Trophoblast cell (in vitro differentiated cells and primary cell): ENCODE results near the gene STRIP2.

Experiments used
- DNase-seq, 2 donors: peaks; one replicate each; pipeline ENCODE4 v3.0.0-alpha.2; 2016
- H2AFZ ChIP-seq: 2 replicates; pipeline ENCODE4 v1.6.1; 2013; ENCODE audit warnings: low read length, moderate library complexity, mild to moderate bottlenecking; ENCODE audit not compliant: insufficient read depth, poor library complexity
- H2AK5ac ChIP-seq: 2 replicates; pipeline ENCODE4 v1.6.1; 2013; ENCODE audit warnings: mild to moderate bottlenecking, low read length
- H2BK120ac ChIP-seq: 2 replicates; pipeline ENCODE4 v1.6.1; 2013; ENCODE audit warnings: low read length, mild to moderate bottlenecking, moderate library complexity; ENCODE audit not compliant: insufficient read depth, poor library complexity
- H2BK12ac ChIP-seq: 2 replicates; pipeline ENCODE4 v1.6.1; 2013; ENCODE audit warnings: mild to moderate bottlenecking, low read length, moderate library complexity
- H2BK5ac ChIP-seq: 2 replicates; pipeline ENCODE4 v1.6.1; 2013; ENCODE audit warnings: low read length, low read depth, moderate library complexity, mild to moderate bottlenecking; ENCODE audit not compliant: poor library complexity
- H3K14ac ChIP-seq: 2 replicates; pipeline ENCODE4 v1.6.1; 2013; ENCODE audit warnings: mild to moderate bottlenecking, low read length
- H3K18ac ChIP-seq: 2 replicates; pipeline ENCODE4 v1.6.1; 2013; ENCODE audit warnings: mild to moderate bottlenecking, low read length
- H3K23ac ChIP-seq: 2 replicates; pipeline ENCODE4 v1.6.1; 2013; ENCODE audit warnings: low read length
- H3K27ac ChIP-seq: 2 replicates; pipeline ENCODE4 v1.5.1; 2013; ENCODE audit warnings: low read depth, mild to moderate bottlenecking, inconsistent platforms, low read length, moderate library complexity
- H3K27me3 ChIP-seq: 2 replicates; pipeline ENCODE4 v1.6.1; 2013; ENCODE audit warnings: inconsistent platforms, mild to moderate bottlenecking, low read length, moderate library complexity; ENCODE audit not compliant: insufficient read depth
- H3K36me3 ChIP-seq, 2 experiments: 1 replicate in 1 of 2; 2 replicates in 1 of 2; pipeline ENCODE4 v1.6.1; 2013; ENCODE audit warnings: low read length in 2 of 2, mild to moderate bottlenecking in 2 of 2, moderate library complexity in 1 of 2; ENCODE audit not compliant: insufficient read depth in 2 of 2, control insufficient read depth in 1 of 2
- H3K4ac ChIP-seq: 2 replicates; pipeline ENCODE4 v1.6.1; 2013; ENCODE audit warnings: low read depth, mild to moderate bottlenecking, low read length, moderate library complexity
- H3K4me1 ChIP-seq, 2 experiments: 1 replicate in 1 of 2; 2 replicates in 1 of 2; pipeline ENCODE4 v1.6.1; 2013; ENCODE audit warnings: low read length in 2 of 2, mild to moderate bottlenecking in 2 of 2, moderate library complexity in 1 of 2; ENCODE audit not compliant: insufficient read depth in 2 of 2, control insufficient read depth in 1 of 2
- H3K4me2 ChIP-seq: 2 replicates; pipeline ENCODE4 v1.6.1; 2013; ENCODE audit warnings: inconsistent platforms, mild to moderate bottlenecking, low read length, moderate library complexity
- H3K4me3 ChIP-seq: 2 replicates; pipeline ENCODE4 v1.5.1; 2013; ENCODE audit warnings: mild to moderate bottlenecking, low read depth, low read length, inconsistent platforms
- H3K79me1 ChIP-seq: one replicate; pipeline ENCODE4 v1.6.1; 2013; ENCODE audit warnings: low read length
- H3K79me2 ChIP-seq: 2 replicates; pipeline ENCODE4 v1.6.1; 2013; ENCODE audit warnings: low read length, mild to moderate bottlenecking; ENCODE audit not compliant: control insufficient read depth, insufficient read depth, poor library complexity
- H3K9ac ChIP-seq: 2 replicates; pipeline ENCODE4 v1.6.1; 2013; ENCODE audit warnings: mild to moderate bottlenecking, low read length
- H3K9me3 ChIP-seq: 2 replicates; pipeline ENCODE4 v1.6.1; 2013; ENCODE audit warnings: low read depth, mild to moderate bottlenecking, control low read depth, inconsistent platforms, low read length; ENCODE audit not compliant: insufficient read depth
- H4K12ac ChIP-seq: 2 replicates; pipeline ENCODE4 v1.6.1; 2013; ENCODE audit warnings: low read depth, mild to moderate bottlenecking, low read length, moderate library complexity
- H4K8ac ChIP-seq: 2 replicates; pipeline ENCODE4 v1.6.1; 2013; ENCODE audit warnings: low read depth, mild to moderate bottlenecking, low read length, moderate library complexity
- H4K91ac ChIP-seq: one replicate; pipeline ENCODE4 v1.6.1; 2013; ENCODE audit warnings: low read depth, mild to moderate bottlenecking, low read length, moderate library complexity
- WGBS: extraction: QIAGEN DNeasy Blood & Tissue Kit; methylation state at CpG from one replicate; pipeline ENCODE4 v1.1.7; 2013; ENCODE audit warnings: missing lambda C conversion rate; ENCODE audit not compliant: insufficient read length, insufficient coverage; ENCODE audit errors: extremely low coverage; 5-methylcytosine and 5-hydroxymethylcytosine counted together

The STRIP2 gene

GRCh38 chr7:129391546-129392171, 42.6 kb upstream of the STRIP2 start:
- no peak overlapping the region for H3K4me2 ChIP-seq
- H3K4ac ChIP-seq = no peak overlapping the region
- H3K36me3 ChIP-seq = no peaks in the 10 kb centered on the region
- no peak overlapping the region for H4K91ac ChIP-seq
- no peak overlapping the region for H2AFZ ChIP-seq
- no peaks in the 10 kb centered on the region for H3K79me2 ChIP-seq
- no peak overlapping the region for H2BK120ac ChIP-seq
- H3K9me3 ChIP-seq = no peaks in the 10 kb centered on the region
- H3K4me1 ChIP-seq = no peaks in the 10 kb centered on the region
- no peak overlapping the region for H2BK12ac ChIP-seq
- no peak overlapping the region for H3K23ac ChIP-seq
- no peak for DNase-seq
- no peak overlapping the region for H4K12ac ChIP-seq
- no peaks in the 10 kb centered on the region for H3K27me3 ChIP-seq
- no peak overlapping the region for H3K18ac ChIP-seq
- no peak overlapping the region for H3K9ac ChIP-seq
- no peak overlapping the region for H3K14ac ChIP-seq
- H3K79me1 ChIP-seq = no peaks in the 10 kb centered on the region
- H4K8ac ChIP-seq = no peak overlapping the region
- H2BK5ac ChIP-seq = no peak overlapping the region
- no peak overlapping the region for H3K4me3 ChIP-seq
- no peak overlapping the region for H3K27ac ChIP-seq
- WGBS = no CpG with 5 or more reads among the region's 2 CpGs
- H2AK5ac ChIP-seq = no peak overlapping the region

GRCh38 chr7:129393255-129393654, 41.0 kb upstream of the STRIP2 start:
- Histone ChIP-seq H3K9me3 (no peaks in the 10 kb centered on the region), H3K4ac (no peak overlapping the region), H3K79me1 (no peaks in the 10 kb centered on the region), H3K4me1 (no peaks in the 10 kb centered on the region), H2AK5ac (no peak overlapping the region), H3K9ac (no peak overlapping the region), H2BK120ac (no peak overlapping the region), H3K79me2 (no peaks in the 10 kb centered on the region), H3K14ac (no peak overlapping the region), H4K8ac (no peak overlapping the region), H3K27me3 (no peaks in the 10 kb centered on the region), H3K27ac (no peak overlapping the region), H2BK5ac (no peak overlapping the region), H3K23ac (no peak overlapping the region), H4K12ac (no peak overlapping the region), H3K4me3 (no peak overlapping the region), H3K36me3 (peaks cover 0 to 2% of the 10 kb centered on the region in 2 experiments), H4K91ac (no peak overlapping the region), H2BK12ac (no peak overlapping the region), H3K4me2 (no peak overlapping the region), H2AFZ (no peak overlapping the region), H3K18ac (no peak overlapping the region)
- no peak for DNase-seq
- no CpG with 5 or more reads among the region's 2 CpGs for WGBS

- no peak overlapping the region for H3K14ac ChIP-seq
- H3K23ac ChIP-seq = no peak overlapping the region
- no peak overlapping the region for H4K12ac ChIP-seq
- no peaks in the 10 kb centered on the region for H3K4me1 ChIP-seq
- H3K4me2 ChIP-seq = no peak overlapping the region
- no peak for DNase-seq
- no peak overlapping the region for H2BK5ac ChIP-seq
- H3K36me3 ChIP-seq = peaks cover 0 to 2% of the 10 kb centered on the region in 2 experiments
- no peak overlapping the region for H3K27ac ChIP-seq
- H2BK12ac ChIP-seq = no peak overlapping the region
- H2AFZ ChIP-seq = no peak overlapping the region
- no peaks in the 10 kb centered on the region for H3K27me3 ChIP-seq
- no peak overlapping the region for H3K4me3 ChIP-seq
- WGBS = no CpG with 5 or more reads among the region's 4 CpGs
- no peaks in the 10 kb centered on the region for H3K79me1 ChIP-seq
- no peak overlapping the region for H3K18ac ChIP-seq
- H2AK5ac ChIP-seq = no peak overlapping the region
- no peaks in the 10 kb centered on the region for H3K9me3 ChIP-seq
- no peak overlapping the region for H3K9ac ChIP-seq
- no peak overlapping the region for H2BK120ac ChIP-seq
- no peaks in the 10 kb centered on the region for H3K79me2 ChIP-seq
- H4K91ac ChIP-seq = no peak overlapping the region
- H3K4ac ChIP-seq = no peak overlapping the region
- H4K8ac ChIP-seq = no peak overlapping the region
Measured at GRCh38 chr7:129394101-129394500, 40.1 kb upstream of the STRIP2 start.

- H3K9me3 ChIP-seq = no peaks in the 10 kb centered on the region
- WGBS = no CpG with 5 or more reads among the region's 4 CpGs
Measured at GRCh38 chr7:129394982-129395914, 39.0 kb upstream of the STRIP2 start.

More at GRCh38 chr7:129394982-129395914, 39.0 kb upstream of the STRIP2 start:
- H3K79me2 ChIP-seq = no peaks in the 10 kb centered on the region
- no peak for DNase-seq
- H3K18ac ChIP-seq = no peak overlapping the region
- H4K12ac ChIP-seq = no peak overlapping the region
- H3K79me1 ChIP-seq = no peaks in the 10 kb centered on the region
- no peak overlapping the region for H2BK5ac ChIP-seq
- H4K8ac ChIP-seq = no peak overlapping the region
- H3K23ac ChIP-seq = no peak overlapping the region
- H2BK120ac ChIP-seq = no peak overlapping the region
- H3K14ac ChIP-seq = no peak overlapping the region
- H3K4ac ChIP-seq = no peak overlapping the region
- no peak overlapping the region for H3K4me2 ChIP-seq
- no peak overlapping the region for H4K91ac ChIP-seq
- H3K9ac ChIP-seq = no peak overlapping the region
- H3K27ac ChIP-seq = no peak overlapping the region
- no peak overlapping the region for H3K4me3 ChIP-seq
- no peaks in the 10 kb centered on the region for H3K27me3 ChIP-seq
- H2BK12ac ChIP-seq = no peak overlapping the region
- no peaks in the 10 kb centered on the region for H3K4me1 ChIP-seq
- no peak overlapping the region for H2AFZ ChIP-seq
- no peak overlapping the region for H2AK5ac ChIP-seq
- H3K36me3 ChIP-seq = peaks cover 0 to 2% of the 10 kb centered on the region in 2 experiments
